VCaP (cell line): ENCODE results near the gene SAC3D1.

Source experiments
- H3K27ac ChIP-seq: fragments of 450-650 bp; 2 replicates; pipeline ENCODE4 v1.5.1; 2017
- TF ChIP-seq, protein P1 (sequence below): fragments of 450-650 bp; conservative IDR thresholded peaks from 2 replicates; pipeline ENCODE4 v1.5.1; 2017; ENCODE audit warnings: mild to moderate bottlenecking, moderate library complexity

Gene SAC3D1

GRCh38 chr11:65056999-65057398 lies 16.0 kb downstream of the SAC3D1 start:
- TF ChIP-seq, protein P1, sequence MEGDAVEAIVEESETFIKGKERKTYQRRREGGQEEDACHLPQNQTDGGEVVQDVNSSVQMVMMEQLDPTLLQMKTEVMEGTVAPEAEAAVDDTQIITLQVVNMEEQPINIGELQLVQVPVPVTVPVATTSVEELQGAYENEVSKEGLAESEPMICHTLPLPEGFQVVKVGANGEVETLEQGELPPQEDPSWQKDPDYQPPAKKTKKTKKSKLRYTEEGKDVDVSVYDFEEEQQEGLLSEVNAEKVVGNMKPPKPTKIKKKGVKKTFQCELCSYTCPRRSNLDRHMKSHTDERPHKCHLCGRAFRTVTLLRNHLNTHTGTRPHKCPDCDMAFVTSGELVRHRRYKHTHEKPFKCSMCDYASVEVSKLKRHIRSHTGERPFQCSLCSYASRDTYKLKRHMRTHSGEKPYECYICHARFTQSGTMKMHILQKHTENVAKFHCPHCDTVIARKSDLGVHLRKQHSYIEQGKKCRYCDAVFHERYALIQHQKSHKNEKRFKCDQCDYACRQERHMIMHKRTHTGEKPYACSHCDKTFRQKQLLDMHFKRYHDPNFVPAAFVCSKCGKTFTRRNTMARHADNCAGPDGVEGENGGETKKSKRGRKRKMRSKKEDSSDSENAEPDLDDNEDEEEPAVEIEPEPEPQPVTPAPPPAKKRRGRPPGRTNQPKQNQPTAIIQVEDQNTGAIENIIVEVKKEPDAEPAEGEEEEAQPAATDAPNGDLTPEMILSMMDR, result no peak
- H3K27ac ChIP-seq, result no peak overlapping the region

GRCh38 chr11:65057526-65057925 lies 16.5 kb downstream of the SAC3D1 start:
- no peak overlapping the region for H3K27ac ChIP-seq

GRCh38 chr11:65058012-65058411 lies 17.0 kb downstream of the SAC3D1 start:
- TF ChIP-seq, protein P1, result no peak
- H3K27ac ChIP-seq, result no peak overlapping the region

More at GRCh38 chr11:65057526-65057925, 16.5 kb downstream of the SAC3D1 start:
- TF ChIP-seq, protein P1, result no peak

- TF ChIP-seq, protein P1, result no peak
- H3K27ac ChIP-seq, result no peak within 1 kb of the TSS
Measured at GRCh38 chr11:65058419-65059054, 17.5 kb downstream of the SAC3D1 start, which contains the start of gene NAALADL1. Gene NAALADL1 (minus strand): TSS chr11:65058553. CDS start chr11:65058521, 32 bp downstream.

- H3K27ac ChIP-seq, result no peak overlapping the region
- TF ChIP-seq, protein P1, result no peak
Measured at GRCh38 chr11:65059523-65059922, 18.5 kb downstream of the SAC3D1 start.

DNA sequence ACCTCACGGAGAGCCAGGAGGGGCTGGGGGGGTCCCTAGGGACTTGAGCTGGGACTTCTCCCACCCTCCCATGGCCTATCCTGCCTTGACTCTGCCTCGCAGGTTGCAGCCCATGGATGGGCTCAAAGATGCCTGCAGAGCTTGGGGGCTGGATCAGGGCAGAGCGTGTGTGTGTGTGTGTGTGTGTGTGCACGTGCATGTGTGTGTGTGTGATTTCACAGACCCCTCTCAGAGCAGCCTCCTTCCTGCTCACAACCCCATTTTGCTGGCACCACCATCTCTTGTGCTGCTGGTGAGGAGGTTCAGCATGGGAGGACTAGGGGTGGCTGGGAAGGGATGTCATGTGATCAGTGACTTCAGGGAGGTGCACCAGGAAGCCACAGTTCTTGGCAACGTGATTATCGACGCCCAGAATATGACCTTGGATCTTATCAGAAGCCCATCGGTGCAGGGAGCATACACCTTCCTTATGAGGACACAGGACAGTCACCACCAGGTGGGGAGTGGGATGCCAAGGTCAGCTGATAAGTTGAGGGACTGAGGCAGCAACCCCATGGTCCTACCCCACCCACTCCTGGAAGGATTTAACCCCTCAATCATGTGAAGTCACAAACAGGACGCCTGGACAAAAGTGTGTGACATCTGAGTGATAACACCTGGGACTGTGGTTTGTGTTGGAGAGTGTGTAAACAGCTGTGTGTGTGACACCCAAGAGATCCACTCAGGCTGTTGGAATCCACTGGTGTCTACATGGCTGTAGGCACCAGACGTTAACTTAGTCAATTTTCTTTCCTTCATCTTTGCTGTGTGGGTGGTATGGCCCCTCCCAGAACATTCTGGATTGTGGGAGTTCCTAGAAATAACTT lies 19.2 kb downstream of the SAC3D1 start:
- TF ChIP-seq, protein P1, result no peak
- no peak overlapping the region for H3K27ac ChIP-seq

- TF ChIP-seq, protein P1, result 0 out of 2 replicates have a peak, but pooled peaks have one; percentile 13
- no peak overlapping the region for H3K27ac ChIP-seq
Measured at GRCh38 chr11:65060913-65061408, 20.0 kb downstream of the SAC3D1 start.
